ENCODE results near the gene GNB3. TPM values are rescaled to one million over a fixed set of nuclear protein-coding genes. Genes with fewer than 3 reads are reported as not detected.

The GNB3 gene
- total RNA-seq, 1 experiment from 2014 or later = 14.0 TPM

- TF ChIP-seq, protein P1, sequence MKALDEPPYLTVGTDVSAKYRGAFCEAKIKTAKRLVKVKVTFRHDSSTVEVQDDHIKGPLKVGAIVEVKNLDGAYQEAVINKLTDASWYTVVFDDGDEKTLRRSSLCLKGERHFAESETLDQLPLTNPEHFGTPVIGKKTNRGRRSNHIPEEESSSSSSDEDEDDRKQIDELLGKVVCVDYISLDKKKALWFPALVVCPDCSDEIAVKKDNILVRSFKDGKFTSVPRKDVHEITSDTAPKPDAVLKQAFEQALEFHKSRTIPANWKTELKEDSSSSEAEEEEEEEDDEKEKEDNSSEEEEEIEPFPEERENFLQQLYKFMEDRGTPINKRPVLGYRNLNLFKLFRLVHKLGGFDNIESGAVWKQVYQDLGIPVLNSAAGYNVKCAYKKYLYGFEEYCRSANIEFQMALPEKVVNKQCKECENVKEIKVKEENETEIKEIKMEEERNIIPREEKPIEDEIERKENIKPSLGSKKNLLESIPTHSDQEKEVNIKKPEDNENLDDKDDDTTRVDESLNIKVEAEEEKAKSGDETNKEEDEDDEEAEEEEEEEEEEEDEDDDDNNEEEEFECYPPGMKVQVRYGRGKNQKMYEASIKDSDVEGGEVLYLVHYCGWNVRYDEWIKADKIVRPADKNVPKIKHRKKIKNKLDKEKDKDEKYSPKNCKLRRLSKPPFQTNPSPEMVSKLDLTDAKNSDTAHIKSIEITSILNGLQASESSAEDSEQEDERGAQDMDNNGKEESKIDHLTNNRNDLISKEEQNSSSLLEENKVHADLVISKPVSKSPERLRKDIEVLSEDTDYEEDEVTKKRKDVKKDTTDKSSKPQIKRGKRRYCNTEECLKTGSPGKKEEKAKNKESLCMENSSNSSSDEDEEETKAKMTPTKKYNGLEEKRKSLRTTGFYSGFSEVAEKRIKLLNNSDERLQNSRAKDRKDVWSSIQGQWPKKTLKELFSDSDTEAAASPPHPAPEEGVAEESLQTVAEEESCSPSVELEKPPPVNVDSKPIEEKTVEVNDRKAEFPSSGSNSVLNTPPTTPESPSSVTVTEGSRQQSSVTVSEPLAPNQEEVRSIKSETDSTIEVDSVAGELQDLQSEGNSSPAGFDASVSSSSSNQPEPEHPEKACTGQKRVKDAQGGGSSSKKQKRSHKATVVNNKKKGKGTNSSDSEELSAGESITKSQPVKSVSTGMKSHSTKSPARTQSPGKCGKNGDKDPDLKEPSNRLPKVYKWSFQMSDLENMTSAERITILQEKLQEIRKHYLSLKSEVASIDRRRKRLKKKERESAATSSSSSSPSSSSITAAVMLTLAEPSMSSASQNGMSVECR (CRISPR knock-in tag; IDR thresholded peaks at IDR 0.05; ENCODE audit: borderline replicate concordance) = 0 out of 2 replicates have a peak, but pooled peaks have one; percentile 32
- TF ChIP-seq TEAD4 (CRISPR knock-in tag; IDR thresholded peaks at IDR 0.05) = no peak
- TF ChIP-seq TCF7 (CRISPR knock-in tag; IDR thresholded peaks at IDR 0.05; ENCODE audit: low read depth) = no peak
- TF ChIP-seq ESRRA (CRISPR knock-in tag; IDR thresholded peaks at IDR 0.05; ENCODE audit: borderline replicate concordance) = no peak
- TF ChIP-seq IRF1 (CRISPR knock-in tag; IDR thresholded peaks at IDR 0.05) = no peak
- TF ChIP-seq, protein P2, sequence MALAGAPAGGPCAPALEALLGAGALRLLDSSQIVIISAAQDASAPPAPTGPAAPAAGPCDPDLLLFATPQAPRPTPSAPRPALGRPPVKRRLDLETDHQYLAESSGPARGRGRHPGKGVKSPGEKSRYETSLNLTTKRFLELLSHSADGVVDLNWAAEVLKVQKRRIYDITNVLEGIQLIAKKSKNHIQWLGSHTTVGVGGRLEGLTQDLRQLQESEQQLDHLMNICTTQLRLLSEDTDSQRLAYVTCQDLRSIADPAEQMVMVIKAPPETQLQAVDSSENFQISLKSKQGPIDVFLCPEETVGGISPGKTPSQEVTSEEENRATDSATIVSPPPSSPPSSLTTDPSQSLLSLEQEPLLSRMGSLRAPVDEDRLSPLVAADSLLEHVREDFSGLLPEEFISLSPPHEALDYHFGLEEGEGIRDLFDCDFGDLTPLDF (CRISPR knock-in tag; IDR thresholded peaks at IDR 0.05) = no peak
- TF ChIP-seq, protein P3, sequence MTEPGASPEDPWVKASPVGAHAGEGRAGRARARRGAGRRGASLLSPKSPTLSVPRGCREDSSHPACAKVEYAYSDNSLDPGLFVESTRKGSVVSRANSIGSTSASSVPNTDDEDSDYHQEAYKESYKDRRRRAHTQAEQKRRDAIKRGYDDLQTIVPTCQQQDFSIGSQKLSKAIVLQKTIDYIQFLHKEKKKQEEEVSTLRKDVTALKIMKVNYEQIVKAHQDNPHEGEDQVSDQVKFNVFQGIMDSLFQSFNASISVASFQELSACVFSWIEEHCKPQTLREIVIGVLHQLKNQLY (CRISPR knock-in tag; IDR thresholded peaks at IDR 0.05) = no peak
- no peak for TF ChIP-seq AR (CRISPR knock-in tag; IDR thresholded peaks at IDR 0.05)
- no peak for TF ChIP-seq ATF2 (CRISPR knock-in tag; IDR thresholded peaks at IDR 0.05; ENCODE audit: borderline replicate concordance, low read depth)
- no peak for TF ChIP-seq PRRX2 (CRISPR knock-in tag; IDR thresholded peaks at IDR 0.05)
- no peak for TF ChIP-seq GRHL2 (CRISPR knock-in tag; IDR thresholded peaks at IDR 0.05; ENCODE audit: insufficient replicate concordance, severe bottlenecking)
- peak; percentile 87 for TF ChIP-seq SP1 (CRISPR knock-in tag; conservative IDR thresholded peaks at IDR 0.05)
- TF ChIP-seq, protein P4, sequence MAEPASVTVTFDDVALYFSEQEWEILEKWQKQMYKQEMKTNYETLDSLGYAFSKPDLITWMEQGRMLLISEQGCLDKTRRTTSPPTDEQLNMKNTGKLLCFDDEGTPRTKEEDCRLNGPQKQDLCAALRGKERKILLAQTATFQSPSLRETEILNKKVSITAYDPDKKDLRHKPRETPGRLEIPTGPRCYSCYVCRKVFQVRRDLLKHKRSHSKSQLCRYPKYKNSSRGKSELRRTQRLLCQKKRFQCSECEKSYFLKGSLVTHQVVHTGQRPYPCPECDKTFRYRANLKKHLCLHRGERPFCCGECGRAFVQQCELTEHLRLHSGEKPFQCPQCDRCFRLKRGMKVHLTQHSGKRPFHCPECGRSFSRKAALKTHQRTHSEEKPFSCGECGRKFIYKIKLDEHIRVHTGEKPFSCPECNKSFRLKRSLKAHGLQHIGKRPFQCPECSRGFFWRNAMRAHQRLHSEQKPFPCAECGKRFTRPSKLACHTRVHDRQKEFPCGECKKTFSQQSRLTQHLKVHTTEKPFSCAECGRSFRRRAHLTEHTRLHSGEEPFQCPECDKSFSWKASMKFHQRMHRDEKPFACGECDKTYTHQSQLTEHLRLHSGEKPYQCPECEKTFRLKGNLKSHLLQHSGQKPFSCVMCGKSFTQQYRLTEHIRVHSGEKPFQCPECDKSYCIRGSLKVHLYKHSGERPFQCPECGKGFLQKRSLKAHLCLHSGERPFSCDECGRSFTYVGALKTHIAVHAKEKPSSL (CRISPR knock-in tag; conservative IDR thresholded peaks at IDR 0.05) = no peak
- TF ChIP-seq E2F5 (CRISPR knock-in tag; IDR thresholded peaks at IDR 0.05) = no peak
- no peak for TF ChIP-seq NR3C1 (CRISPR knock-in tag; conservative IDR thresholded peaks at IDR 0.05; ENCODE audit: low read depth)
- TF ChIP-seq ATF1 (CRISPR knock-in tag; IDR thresholded peaks at IDR 0.05) = no peak
- TF ChIP-seq GABPB1 (CRISPR knock-in tag; IDR thresholded peaks at IDR 0.05) = peak; percentile 67
- TF ChIP-seq NFE2L1 (CRISPR knock-in tag; IDR thresholded peaks at IDR 0.05) = no peak
- 0 out of 2 replicates have a peak, but pooled peaks have one; percentile 47 for TF ChIP-seq CBFB (CRISPR knock-in tag; IDR thresholded peaks at IDR 0.05; ENCODE audit: low read depth)
- TF ChIP-seq ZNF121 (CRISPR knock-in tag; IDR thresholded peaks at IDR 0.05) = no peak
- no peak for TF ChIP-seq CDX4 (CRISPR knock-in tag; IDR thresholded peaks at IDR 0.05; ENCODE audit: borderline replicate concordance)
- TF ChIP-seq KAT7 (CRISPR knock-in tag; IDR thresholded peaks at IDR 0.05; ENCODE audit: borderline replicate concordance) = no peak
Measured at GRCh38 chr12:6851921-6852650, 11.4 kb downstream of the GNB3 start, which contains the start of gene USP5 (continued).

All from WTC11 (cell line).